Hepatocyte (in vitro differentiated cells): Measurements from ENCODE around the gene IL20RA. TPM values are rescaled to one million over a fixed set of nuclear protein-coding genes. Genes with fewer than 3 reads are reported as not detected.

Experiments used
- DNase-seq: peaks from one replicate; pipeline ENCODE4 v3.0.0-alpha.2; 2016; ENCODE audit warnings: low spot score
- H2AFZ ChIP-seq: fragments of 200-600 bp; sonication (generic); 2 replicates; pipeline ENCODE4 v1.6.0; 2016; ENCODE audit warnings: antibody characterized with exemption, mild to moderate bottlenecking
- H3K27ac ChIP-seq: fragments of 200-600 bp; sonication (generic); 2 replicates; pipeline ENCODE4 v1.5.1; 2016; ENCODE audit warnings: mild to moderate bottlenecking
- H3K27me3 ChIP-seq: fragments of 200-600 bp; sonication (generic); 2 replicates; pipeline ENCODE4 v1.6.1; 2016
- H3K36me3 ChIP-seq: fragments of 200-600 bp; sonication (generic); replicated peaks from 2 replicates; pipeline ENCODE4 v1.5.1; 2016; ENCODE audit warnings: low read depth; ENCODE audit not compliant: insufficient read depth
- H3K4me1 ChIP-seq: fragments of 200-600 bp; sonication (generic); 2 replicates; pipeline ENCODE4 v1.5.1; 2016; ENCODE audit warnings: mild to moderate bottlenecking, moderate library complexity; ENCODE audit not compliant: insufficient read depth
- H3K4me2 ChIP-seq: fragments of 200-600 bp; sonication (generic); 2 replicates; pipeline ENCODE4 v1.6.0; 2016
- H3K4me3 ChIP-seq: fragments of 200-600 bp; sonication (generic); 2 replicates; pipeline ENCODE4 v1.5.1; 2016; ENCODE audit warnings: mild to moderate bottlenecking
- H3K79me2 ChIP-seq: fragments of 200-600 bp; sonication (generic); 2 replicates; pipeline ENCODE4 v1.6.0; 2017; ENCODE audit warnings: mild to moderate bottlenecking
- H3K9me2 ChIP-seq: fragments of 200-600 bp; sonication (generic); replicated peaks from 2 replicates; pipeline ENCODE4 v1.6.0; 2017; ENCODE audit warnings: mild to moderate bottlenecking; ENCODE audit not compliant: insufficient read depth
- H3K9me3 ChIP-seq: fragments of 200-600 bp; sonication (generic); 2 replicates; pipeline ENCODE4 v1.5.1; 2016; ENCODE audit warnings: low read depth, mild to moderate bottlenecking
- H4K20me1 ChIP-seq: fragments of 200-600 bp; sonication (generic); 2 replicates; pipeline ENCODE4 v1.6.0; 2016; ENCODE audit warnings: mild to moderate bottlenecking; ENCODE audit not compliant: insufficient read depth, poor library complexity, severe bottlenecking
- EZH2 ChIP-seq: fragments of 200-600 bp; sonication (generic); IDR thresholded peaks from 2 replicates; pipeline ENCODE4 v1.6.1; 2016; ENCODE audit warnings: antibody characterized with exemption, mild to moderate bottlenecking, borderline replicate concordance
- EZH2phosphoT487 ChIP-seq: fragments of 200-600 bp; sonication (generic); IDR thresholded peaks from one replicate; pipeline ENCODE4 v1.6.1; 2018; ENCODE audit warnings: antibody characterized with exemption, mild to moderate bottlenecking, low read depth, moderate library complexity; ENCODE audit not compliant: unreplicated experiment, severe bottlenecking
- WGBS: methylation state at CpG from one replicate; pipeline ENCODE4 v1.1.6; 2016; ENCODE audit warnings: low lambda C conversion rate; ENCODE audit errors: missing lambda C conversion rate; 5-methylcytosine and 5-hydroxymethylcytosine counted together
- polyA plus RNA-seq: library from polyadenylated mRNA; unstranded; fragments of >200 nt; fragmentation: Nextera tagmentation; extraction: Ambion mirVana; gene quantifications from 2 replicates; pipeline ENCODE4 v1.2.1, GENCODE V29; 2016
- total RNA-seq: library from RNA; depleted of rRNA; stranded (reverse); fragments of >200 nt; gene quantifications from 2 replicates; pipeline ENCODE4 v1.2.3, GENCODE V29; 2014
- TF ChIP-seq, protein P1 (sequence below): fragments of 200-600 bp; sonication (generic); IDR thresholded peaks from 2 replicates; pipeline ENCODE4 v1.5.1; 2016; ENCODE audit warnings: antibody characterized with exemption, mild to moderate bottlenecking; ENCODE audit not compliant: poor library complexity

Gene IL20RA
- total and polyA plus RNA-seq, 2 experiments from 2014 or later = 0.52 to 0.63 TPM

DNA sequence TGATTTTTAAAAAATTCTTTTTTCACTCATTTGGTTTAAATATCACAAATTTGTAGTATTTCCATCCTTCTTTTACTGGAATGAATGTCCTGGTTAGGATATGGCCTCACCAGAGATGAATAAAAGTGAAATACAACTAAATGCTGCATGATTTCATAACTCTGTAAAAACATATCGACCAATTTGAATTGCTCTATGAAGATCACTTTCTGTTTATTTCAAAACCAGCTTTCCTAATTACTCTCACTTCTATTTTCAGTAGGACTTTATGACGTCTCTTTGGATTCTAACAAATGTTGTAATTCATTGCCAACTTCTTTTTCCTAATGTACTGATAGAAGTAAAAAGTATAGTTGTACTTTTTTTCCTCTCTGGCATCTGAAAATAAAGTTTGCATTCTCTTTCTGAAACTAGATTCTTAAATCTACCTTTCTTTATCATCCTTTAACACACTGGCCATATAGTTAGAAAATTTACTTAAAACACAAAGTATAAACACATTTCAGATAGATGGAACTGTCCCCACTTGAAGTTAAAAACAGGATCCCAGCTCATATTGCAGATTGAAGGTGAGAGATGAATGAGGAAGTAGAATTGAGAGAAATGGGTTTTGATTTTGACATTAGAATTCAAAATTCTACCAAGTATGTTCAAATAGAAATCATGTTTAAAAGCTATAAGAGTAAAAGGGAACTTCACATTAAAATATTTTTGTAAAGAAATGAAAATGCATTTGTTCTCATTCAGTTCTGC, 40.3 kb upstream of the IL20RA start:
- WGBS = 84% methylated on average over 2 of the region's 2 CpGs
- Histone ChIP-seq H3K4me1 (no peaks in the 10 kb centered on the region), H3K4me2 (no peak overlapping the region)

DNA sequence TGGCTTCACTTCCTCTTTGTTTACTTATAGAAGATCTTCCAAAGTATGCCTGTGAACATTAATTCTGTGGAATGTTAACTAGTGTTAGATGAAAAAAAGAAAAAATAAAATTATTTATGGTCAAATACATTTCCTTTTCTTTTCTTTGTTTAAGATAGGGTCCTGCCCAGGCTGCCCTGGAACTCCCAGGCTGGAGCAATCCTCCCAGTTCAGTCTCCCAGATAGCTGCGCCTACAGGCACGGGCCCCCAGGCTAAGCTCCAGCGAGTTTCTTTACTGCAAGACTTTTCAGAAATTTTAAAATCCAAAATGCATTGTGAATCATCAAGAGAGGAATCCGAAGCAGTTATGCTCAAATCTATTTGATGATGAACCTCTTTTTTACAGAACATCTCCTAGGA, 39.3 kb upstream of the IL20RA start:
- no peaks in the 10 kb centered on the region for H3K27me3 ChIP-seq
- TF ChIP-seq EZH2 (no peak), EZH2phosphoT487 (no peak)
- TF ChIP-seq, protein P1, sequence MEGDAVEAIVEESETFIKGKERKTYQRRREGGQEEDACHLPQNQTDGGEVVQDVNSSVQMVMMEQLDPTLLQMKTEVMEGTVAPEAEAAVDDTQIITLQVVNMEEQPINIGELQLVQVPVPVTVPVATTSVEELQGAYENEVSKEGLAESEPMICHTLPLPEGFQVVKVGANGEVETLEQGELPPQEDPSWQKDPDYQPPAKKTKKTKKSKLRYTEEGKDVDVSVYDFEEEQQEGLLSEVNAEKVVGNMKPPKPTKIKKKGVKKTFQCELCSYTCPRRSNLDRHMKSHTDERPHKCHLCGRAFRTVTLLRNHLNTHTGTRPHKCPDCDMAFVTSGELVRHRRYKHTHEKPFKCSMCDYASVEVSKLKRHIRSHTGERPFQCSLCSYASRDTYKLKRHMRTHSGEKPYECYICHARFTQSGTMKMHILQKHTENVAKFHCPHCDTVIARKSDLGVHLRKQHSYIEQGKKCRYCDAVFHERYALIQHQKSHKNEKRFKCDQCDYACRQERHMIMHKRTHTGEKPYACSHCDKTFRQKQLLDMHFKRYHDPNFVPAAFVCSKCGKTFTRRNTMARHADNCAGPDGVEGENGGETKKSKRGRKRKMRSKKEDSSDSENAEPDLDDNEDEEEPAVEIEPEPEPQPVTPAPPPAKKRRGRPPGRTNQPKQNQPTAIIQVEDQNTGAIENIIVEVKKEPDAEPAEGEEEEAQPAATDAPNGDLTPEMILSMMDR = no peak
- no peaks in the 10 kb centered on the region for H3K4me1 ChIP-seq
- no peak overlapping the region for H3K4me2 ChIP-seq
- H3K9me3 ChIP-seq = no peaks in the 10 kb centered on the region
- H3K36me3 ChIP-seq = no peaks in the 10 kb centered on the region
- H3K27ac ChIP-seq = no peak overlapping the region
- H2AFZ ChIP-seq = no peak overlapping the region
- no peaks in the 10 kb centered on the region for H3K79me2 ChIP-seq
- WGBS = 77% methylated on average over 4 of the region's 4 CpGs
- H4K20me1 ChIP-seq = no peaks in the 10 kb centered on the region
- no peak overlapping the region for H3K4me3 ChIP-seq
- H3K9me2 ChIP-seq = no peaks in the 10 kb centered on the region
- no peak for DNase-seq

More for the DNA sequence above, 40.3 kb upstream of the IL20RA start:
- no peak for DNase-seq
- H3K9me3 ChIP-seq = no peaks in the 10 kb centered on the region
- no peaks in the 10 kb centered on the region for H3K9me2 ChIP-seq
- H2AFZ ChIP-seq = no peak overlapping the region
- no peak overlapping the region for H3K4me3 ChIP-seq
- TF ChIP-seq EZH2 = no peak
- TF ChIP-seq, protein P1 = no peak
- no peak for TF ChIP-seq EZH2phosphoT487
- no peaks in the 10 kb centered on the region for H3K79me2 ChIP-seq
- H3K27ac ChIP-seq = no peak overlapping the region
- no peaks in the 10 kb centered on the region for H4K20me1 ChIP-seq
- H3K27me3 ChIP-seq = no peaks in the 10 kb centered on the region
- no peaks in the 10 kb centered on the region for H3K36me3 ChIP-seq

DNA sequence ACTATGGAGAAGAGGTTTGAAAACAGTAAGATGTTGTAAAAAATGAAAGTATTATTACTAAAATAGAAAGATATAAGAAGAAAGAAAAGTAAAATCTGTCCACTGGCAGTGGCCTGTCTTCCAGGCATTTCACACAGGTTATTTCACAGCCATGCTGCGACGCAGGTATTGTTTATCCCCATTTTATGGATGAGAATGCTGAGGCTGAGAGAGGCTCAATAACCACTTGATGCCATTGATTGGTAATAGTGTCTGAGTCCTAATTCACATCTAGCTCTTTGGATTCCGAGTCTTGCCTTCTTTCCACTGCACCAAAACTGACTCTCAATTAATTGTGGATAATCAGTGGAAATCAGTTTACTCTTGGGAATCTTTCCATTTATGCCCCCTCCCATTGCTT, 37.2 kb upstream of the IL20RA start:
- no peaks in the 10 kb centered on the region for H3K9me3 ChIP-seq
- H3K4me3 ChIP-seq = no peak overlapping the region
- no peaks in the 10 kb centered on the region for H3K4me1 ChIP-seq
- no peak overlapping the region for H3K4me2 ChIP-seq
- DNase-seq = no peak
- no peaks in the 10 kb centered on the region for H4K20me1 ChIP-seq
- H3K9me2 ChIP-seq = no peaks in the 10 kb centered on the region
- H2AFZ ChIP-seq = no peak overlapping the region
- no peaks in the 10 kb centered on the region for H3K36me3 ChIP-seq
- no peak for TF ChIP-seq EZH2phosphoT487
- no peak for TF ChIP-seq EZH2
- TF ChIP-seq, protein P1 = no peak
- H3K27ac ChIP-seq = no peak overlapping the region
- no peaks in the 10 kb centered on the region for H3K27me3 ChIP-seq
- no peaks in the 10 kb centered on the region for H3K79me2 ChIP-seq
- 98% methylated on average over 3 of the region's 3 CpGs for WGBS
